HepG2 (cell line): ENCODE data around the gene CPLX1. TPM values are rescaled to one million over a fixed set of nuclear protein-coding genes. Genes with fewer than 3 reads are reported as not detected.

Source experiments
- ATAC-seq: fragments of 200-7000 bp; cut with Tn5 transposase; 3 replicates; pipeline ENCODE4 v1.9.1; 2020; ENCODE audit warnings: mild to moderate bottlenecking, moderate library complexity
- Bru-seq: library from RNA; stranded (reverse); fragments of 400-500 nt; gene quantifications from one replicate; lab custom pipeline; 2021; lab: Mats Ljungman, UMichigan
- BruChase-seq, 2 experiments: library from RNA; stranded (reverse); fragments of 400-500 nt; gene quantifications; one replicate each; lab custom pipeline; 2021; lab: Mats Ljungman, UMichigan
- BruUV-seq: library from RNA; stranded (reverse); fragments of 400-500 nt; replicated peaks from 2 replicates; lab custom pipeline; 2021; lab: Mats Ljungman, UMichigan
- CTCF ChIA-PET: fragments of 300-600 bp; formaldehyde crosslinking; extraction: SDS; loops from one replicate; lab custom pipeline; 2021; ENCODE audit warnings: low total read pairs, inconsistent platforms, low intra/inter-chr PET ratio; lab: Yijun Ruan, JAX
- POLR2A ChIA-PET: fragments of 350-600 bp; sonication (Branson Sonifier 250); formaldehyde crosslinking; loops from one replicate; lab custom pipeline; 2020; ENCODE audit warnings: antibody characterized with exemption, inconsistent platforms; lab: Yijun Ruan, JAX
- DNase-seq: peaks from one replicate; pipeline ENCODE4 v3.0.0-alpha.2; 2015; ENCODE audit warnings: low spot score
- FAIRE-seq: peaks from 3 replicates; lab custom pipeline; 2011; peaks lifted over from hg19 to GRCh38; lab: Jason Lieb, UNC
- H2AFZ ChIP-seq: one replicate; pipeline ENCODE4 v1.6.1; 2011; ENCODE audit warnings: low read length, inconsistent platforms
- H3K27ac ChIP-seq: fragments of 300-600 bp; 3 replicates; pipeline ENCODE4 v1.8.0; 2011; ENCODE audit warnings: mixed run types, mild to moderate bottlenecking, mixed read lengths, low read length, inconsistent platforms; ENCODE audit not compliant: insufficient read depth; ENCODE audit errors: extremely low read length
- H3K27me3 ChIP-seq, 2 experiments: fragments of 200-600 bp in 1 of 2; 2 replicates in 1 of 2; 3 replicates in 1 of 2; pipeline versions ENCODE4 v1.6.0 to v1.8.0; 2011; ENCODE audit warnings: low read length in 2 of 2, mild to moderate bottlenecking in 2 of 2, moderate library complexity in 2 of 2, inconsistent platforms in 1 of 2; ENCODE audit not compliant: insufficient read depth in 2 of 2, control insufficient read depth in 1 of 2
- H3K36me3 ChIP-seq, 2 experiments: fragments of 200-600 bp in 1 of 2; replicated peaks in 1 of 2; 2 replicates in 1 of 2; 3 replicates in 1 of 2; pipeline versions ENCODE4 v1.5.1 to v1.8.0; 2011; ENCODE audit warnings: low read length in 2 of 2, inconsistent platforms in 1 of 2; ENCODE audit not compliant: insufficient read depth in 2 of 2, control insufficient read depth in 1 of 2
- H3K4me1 ChIP-seq: 2 replicates; pipeline ENCODE4 v1.5.1; 2012; ENCODE audit warnings: low read length, inconsistent platforms; ENCODE audit not compliant: insufficient read depth
- H3K4me2 ChIP-seq: 2 replicates; pipeline ENCODE4 v1.6.0; 2011; ENCODE audit warnings: low read depth, low read length, inconsistent platforms
- H3K4me3 ChIP-seq, 3 experiments: fragments of 200-600 bp in 1 of 3; sonication (generic), shearing (Covaris generic) in 1 of 3; replicated peaks in 1 of 3; 2 replicates each; pipeline ENCODE4 v1.5.1; 2011 to 2016; ENCODE audit warnings: low read length in 3 of 3, inconsistent platforms in 2 of 3, low read depth in 2 of 3, mild to moderate bottlenecking in 2 of 3, control low read depth in 1 of 3, mixed read lengths in 1 of 3; ENCODE audit not compliant: insufficient read depth in 1 of 3
- H3K79me2 ChIP-seq: one replicate; pipeline ENCODE4 v1.6.1; 2011; ENCODE audit warnings: low read length, inconsistent platforms; ENCODE audit not compliant: insufficient read depth
- H3K9ac ChIP-seq: 2 replicates; pipeline ENCODE4 v1.6.0; 2011; ENCODE audit warnings: mild to moderate bottlenecking, low read depth, low read length, inconsistent platforms; ENCODE audit not compliant: insufficient read depth
- H3K9me3 ChIP-seq: 2 replicates; pipeline ENCODE4 v1.5.1; 2012; ENCODE audit warnings: mild to moderate bottlenecking, low read length
- H4K20me1 ChIP-seq: 2 replicates; pipeline ENCODE4 v1.6.0; 2011; ENCODE audit warnings: inconsistent platforms, mild to moderate bottlenecking, low read length, moderate library complexity; ENCODE audit not compliant: insufficient read depth
- E2F2 ChIP-seq: sonication (generic); formaldehyde crosslinking; IDR thresholded peaks from 2 replicates; pipeline ENCODE4 v1.4.0; 2020; ENCODE audit warnings: missing genetic modification reagents, borderline replicate concordance
- GFI1 ChIP-seq: sonication (generic); formaldehyde crosslinking; IDR thresholded peaks from 2 replicates; pipeline ENCODE4 v1.5.0; 2020; ENCODE audit warnings: missing genetic modification reagents, mild to moderate bottlenecking, borderline replicate concordance
- MXI1 ChIP-seq: IDR thresholded peaks from 3 replicates; pipeline ENCODE4 v1.6.1; 2012; ENCODE audit warnings: low read depth, low read length, inconsistent platforms, borderline replicate concordance
- WGBS: methylation state at CpG from one replicate; pipeline ENCODE4 v1.1.6; 2017; ENCODE audit warnings: low lambda C conversion rate; 5-methylcytosine and 5-hydroxymethylcytosine counted together
- in situ Hi-C: cut with HindIII; loops from 2 replicates; pipeline ENCODE4 v1.10.0; 2017; ENCODE audit warnings: low pct_unique_long_range_greater_than_20kb; ENCODE audit not compliant: extremely low pct_ligation_motif_present
- intact Hi-C: fragments of 100-400 bp; cut with micrococcal nuclease; formaldehyde crosslinking; loops from one replicate; pipeline ENCODE4 v1.10.0; 2022; ENCODE audit not compliant: unreplicated experiment
- long read RNA-seq, 2 experiments: library from RNA in 1 of 2; library from polyadenylated mRNA in 1 of 2; stranded (forward) in 1 of 2; unstranded in 1 of 2; transcript quantifications; one replicate each; pipeline ENCODE4 v2.0.0, GENCODE V29; 2019 to 2022
- polyA minus RNA-seq, 3 experiments: library from RNA; depleted of rRNA, polyadenylated mRNA; stranded (reverse); fragments of >200 nt; gene quantifications; 2 replicates each; pipeline ENCODE4 v1.2.3, GENCODE V29; 2011; ENCODE audit warnings: low replicate concordance in 1 of 3
- polyA plus RNA-seq, 8 experiments: library from polyadenylated mRNA; depleted of rRNA in 3 of 8; stranded (reverse) in 7 of 8; unstranded in 1 of 8; fragments of >200 nt; fragmentation: Illumina TruSeq in 4 of 8; extraction: Trizol in 4 of 8; gene quantifications; 2 replicates each; pipeline versions ENCODE4 v1.2.1 to v1.2.3, GENCODE V29; 2011 to 2016; ENCODE audit warnings: low read depth in 4 of 8, missing spikeins in 1 of 8, mixed read lengths in 1 of 8; ENCODE audit not compliant: insufficient read depth in 1 of 8
- total RNA-seq, 5 experiments: library from RNA; depleted of rRNA; stranded (reverse); fragments of >200 nt; fragmentation: Illumina TruSeq; extraction: Trizol; gene quantifications; 2 replicates each; pipeline ENCODE4 v1.2.3, GENCODE V29; 2016; ENCODE audit warnings: low read depth in 1 of 5
- TF ChIP-seq, protein P1 (sequence below): sonication (generic); formaldehyde crosslinking; IDR thresholded peaks from 2 replicates; pipeline ENCODE4 v1.4.0; 2020; ENCODE audit warnings: missing genetic modification reagents, borderline replicate concordance

Gene CPLX1
- 0.18 and 0.36 TPM in 2 replicates for total RNA-seq (2016; rRNA removed; fragmentation: Illumina TruSeq; extraction: Trizol)
- 0.30 TPM in 1 of 2 replicates, not detected in the other for total RNA-seq (2016; cell fraction: cytosol; rRNA removed; fragmentation: Illumina TruSeq; extraction: Trizol; ENCODE audit: low read depth)
- 0.16 and 0.24 TPM in 2 replicates for total RNA-seq (2016; cell fraction: insoluble cytoplasmic fraction; rRNA removed; fragmentation: Illumina TruSeq; extraction: Trizol)
- 0.37 and 0.48 TPM in 2 replicates for total RNA-seq (2016; cell fraction: membrane; rRNA removed; fragmentation: Illumina TruSeq; extraction: Trizol)
- not detected in 2 replicates for total RNA-seq (2016; cell fraction: nucleus; rRNA removed; fragmentation: Illumina TruSeq; extraction: Trizol)
- 0.18 and 0.57 TPM in 2 replicates for polyA plus RNA-seq (2011; rRNA removed)
- 0.08 and 0.18 TPM in 2 replicates for polyA plus RNA-seq (2011; cell fraction: cytosol; rRNA removed)
- 0.58 and 0.95 TPM in 2 replicates for polyA plus RNA-seq (2011; cell fraction: nucleus; rRNA removed)
- polyA plus RNA-seq (2012) = 0.87 and 3.8 TPM in 2 replicates
- 0.68 and 0.69 TPM in 2 replicates for polyA plus RNA-seq (2016; cell fraction: cytosol; fragmentation: Illumina TruSeq; extraction: Trizol; ENCODE audit: low read depth)
- 0.49 and 0.90 TPM in 2 replicates for polyA plus RNA-seq (2016; cell fraction: insoluble cytoplasmic fraction; fragmentation: Illumina TruSeq; extraction: Trizol; ENCODE audit: low read depth)
- polyA plus RNA-seq (2016; cell fraction: membrane; fragmentation: Illumina TruSeq; extraction: Trizol; ENCODE audit: low read depth) = 0.89 and 1.3 TPM in 2 replicates
- 0.38 and 0.60 TPM in 2 replicates for polyA plus RNA-seq (2016; cell fraction: nucleus; fragmentation: Illumina TruSeq; extraction: Trizol; ENCODE audit: insufficient read depth, low read depth)
- 0.12 and 0.68 TPM in 2 replicates for polyA minus RNA-seq (2011; rRNA and poly(A)+ RNA removed; ENCODE audit: low replicate concordance)
- polyA minus RNA-seq (2011; cell fraction: cytosol; rRNA and poly(A)+ RNA removed) = 0.30 TPM in 1 of 2 replicates, not detected in the other
- polyA minus RNA-seq (2011; cell fraction: nucleus; rRNA and poly(A)+ RNA removed) = 0.25 TPM in 1 of 2 replicates, not detected in the other
- Bru-seq, nascent RNA = percentile 36 among the genes with signal in this experiment
- percentile 36 among the genes with signal in this experiment for BruChase-seq, experiment 1, labeled RNA remaining after a 6-hour chase
- BruChase-seq, experiment 2, labeled RNA remaining after a 2-hour chase = percentile 34 among the genes with signal in this experiment
- long read RNA-seq, experiment 1 = 0 reads
- long read RNA-seq, experiment 2, transcript CPLX1-204 (2 exons, 569 nt) = major isoform, 12 of 26 reads
- long read RNA-seq, experiment 2, partial matches to known transcripts = 3 of 26 reads
- long read RNA-seq, experiment 2, other reads (novel, unspliced or antisense) = 10 of 26 reads

GRCh38 chr4:825971-826330 lies at the start of gene CPLX1:
Gene CPLX1, minus strand, starts transcription at chr4:826129. Its CDS starts 1,607 bp downstream, at chr4:824522.
- Histone ChIP-seq H3K36me3 (no peaks in the 10 kb centered on the region), H3K4me2 (peak within 1 kb of the TSS; percentile 45), H3K79me2 (no peaks in the 10 kb centered on the region), H3K9me3 (no peaks in the 10 kb centered on the region), H3K4me1 (peaks cover 8% of the 10 kb centered on the region; the same call in 1 of the 2 replicates), H3K9ac (no peak within 1 kb of the TSS), H3K27ac (no peak within 1 kb of the TSS), H4K20me1 (peaks cover 10% of the 10 kb centered on the region; the same call in 1 of the 2 replicates), H3K4me3 (peak within 1 kb of the TSS; percentile 12 to 65 (median 47); a peak in 4 of 6 replicates), H3K27me3 (peaks cover 18 to 86% of the 10 kb centered on the region in 2 experiments), H2AFZ (no peak within 1 kb of the TSS)
- WGBS = 0% methylated on average over 1 of the region's 61 CpGs
- FAIRE-seq (no peak), DNase-seq (no peak), ATAC-seq (no peak)
- ChIA-PET POLR2A (no interaction called here), CTCF (no interaction called here)
- intact Hi-C loops = no loop called here
- peak; percentile 3; the same call in 1 of the 3 replicates for TF ChIP-seq MXI1
- TF ChIP-seq, protein P1, sequence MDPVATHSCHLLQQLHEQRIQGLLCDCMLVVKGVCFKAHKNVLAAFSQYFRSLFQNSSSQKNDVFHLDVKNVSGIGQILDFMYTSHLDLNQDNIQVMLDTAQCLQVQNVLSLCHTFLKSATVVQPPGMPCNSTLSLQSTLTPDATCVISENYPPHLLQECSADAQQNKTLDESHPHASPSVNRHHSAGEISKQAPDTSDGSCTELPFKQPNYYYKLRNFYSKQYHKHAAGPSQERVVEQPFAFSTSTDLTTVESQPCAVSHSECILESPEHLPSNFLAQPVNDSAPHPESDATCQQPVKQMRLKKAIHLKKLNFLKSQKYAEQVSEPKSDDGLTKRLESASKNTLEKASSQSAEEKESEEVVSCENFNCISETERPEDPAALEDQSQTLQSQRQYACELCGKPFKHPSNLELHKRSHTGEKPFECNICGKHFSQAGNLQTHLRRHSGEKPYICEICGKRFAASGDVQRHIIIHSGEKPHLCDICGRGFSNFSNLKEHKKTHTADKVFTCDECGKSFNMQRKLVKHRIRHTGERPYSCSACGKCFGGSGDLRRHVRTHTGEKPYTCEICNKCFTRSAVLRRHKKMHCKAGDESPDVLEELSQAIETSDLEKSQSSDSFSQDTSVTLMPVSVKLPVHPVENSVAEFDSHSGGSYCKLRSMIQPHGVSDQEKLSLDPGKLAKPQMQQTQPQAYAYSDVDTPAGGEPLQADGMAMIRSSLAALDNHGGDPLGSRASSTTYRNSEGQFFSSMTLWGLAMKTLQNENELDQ (CRISPR knock-in tag) = no peak
- no peak for TF ChIP-seq E2F2 (CRISPR knock-in tag)
- TF ChIP-seq GFI1 (CRISPR knock-in tag) = no peak
- in situ Hi-C loops = no loop called here
- BruUV-seq = no TSS peak
